Myocyte (in vitro differentiated cells): ENCODE measurements around the gene DEFB125. TPM values are rescaled to one million over a fixed set of nuclear protein-coding genes. Genes with fewer than 3 reads are reported as not detected.

ENCODE experiments used
- DNase-seq: peaks from one replicate; pipeline ENCODE4 v3.0.0-alpha.2; 2012; ENCODE audit warnings: low read depth
- total RNA-seq: library from RNA; depleted of rRNA; stranded (reverse); fragments of >200 nt; gene quantifications from 2 replicates; pipeline ENCODE4 v1.2.3, GENCODE V29; 2014

DEFB125 gene
- total RNA-seq, 1 donor from 2014 or later, result not detected

DNA sequence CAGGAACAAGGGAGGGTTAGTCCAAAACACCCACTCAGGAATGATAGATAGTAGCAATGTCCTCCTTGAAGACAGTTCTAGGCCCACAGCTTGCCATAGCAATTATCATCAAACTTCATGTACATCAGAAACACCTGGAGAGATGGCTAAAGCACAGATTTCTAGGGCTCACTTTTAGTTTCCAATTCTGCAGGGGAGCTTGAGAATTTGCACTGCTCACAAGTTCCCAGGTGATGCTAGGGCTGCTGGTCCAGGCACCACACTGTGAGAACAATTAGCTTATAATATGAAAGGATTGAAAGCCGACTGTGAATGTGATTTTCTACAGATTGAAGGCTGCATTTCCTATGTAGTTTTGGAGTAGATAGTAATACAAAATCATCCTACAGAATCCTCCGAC is 58.4 kb downstream of the DEFB125 start:
- no peak for DNase-seq

Other genes starting within 250 kb of the DEFB125 start
- gene DEFB126, start 54.9 kb downstream of the DEFB125 start, total RNA-seq, result not detected in 2 replicates
- gene DEFB127, start 69.8 kb downstream of the DEFB125 start, total RNA-seq, result not detected in 2 replicates
- gene DEFB128, start 102.0 kb downstream of the DEFB125 start, total RNA-seq, result not detected in 2 replicates
- not detected in 2 replicates for gene DEFB129, start 139.6 kb downstream of the DEFB125 start, total RNA-seq
- gene DEFB132, start 170.1 kb downstream of the DEFB125 start, total RNA-seq, result not detected in 2 replicates
- 2.5 and 3.3 TPM in 2 replicates for gene C20orf96, start 203.1 kb downstream of the DEFB125 start, total RNA-seq
- 19.8 and 20.1 TPM in 2 replicates for gene ZCCHC3, start 209.9 kb downstream of the DEFB125 start, total RNA-seq
- 10.2 and 11.7 TPM in 2 replicates for gene SOX12, start 237.9 kb downstream of the DEFB125 start, total RNA-seq